Spinal cord (tissue), 4 donors: ENCODE results near the gene OTOS. TPM values are rescaled to one million over a fixed set of nuclear protein-coding genes. Genes with fewer than 3 reads are reported as not detected.

ENCODE experiments used
- polyA plus RNA-seq, 2 donors: library from polyadenylated mRNA; unstranded; fragments of 120-200 nt; gene quantifications; one replicate each; pipeline ENCODE4 v1.2.1, GENCODE V29; 2013; ENCODE audit not compliant: insufficient read length in 2 of 2
- total RNA-seq, 2 donors: library from RNA; depleted of rRNA in 1 of 2; stranded (reverse); fragments of 120-200 nt in 1 of 2; fragments of >200 nt in 1 of 2; gene quantifications; one replicate each; pipeline versions ENCODE4 v1.2.3 to v1.2.4, GENCODE V29; 2013 to 2014

Gene OTOS
- total and polyA plus RNA-seq, 4 donors: 0.39 to 0.55 TPM; not detected in 2

Other genes starting within 250 kb of the OTOS start
- gene NDUFA10, start 115.3 kb downstream of the OTOS start, total RNA-seq: 100 to 1,000 TPM; 139 to 151 TPM
- 100 to 1,000 TPM; 104 to 111 TPM for gene NDUFA10, start 115.3 kb downstream of the OTOS start, polyA plus RNA-seq
- not detected for gene OR6B2, start 110.2 kb downstream of the OTOS start, total RNA-seq
- gene OR6B2, start 110.2 kb downstream of the OTOS start, polyA plus RNA-seq: not detected
- under 1 TPM in 1 of 2 donors, not detected in 1; 0.40 TPM for gene OR6B3, start 87.1 kb downstream of the OTOS start, total RNA-seq
- gene OR6B3, start 87.1 kb downstream of the OTOS start, polyA plus RNA-seq: not detected
- gene COPS9, start 4.4 kb downstream of the OTOS start, total RNA-seq: 100 to 1,000 TPM in 1 of 2 donors, 10 to 100 TPM in 1; 90.3 to 219 TPM
- 100 to 1,000 TPM; 154 to 157 TPM for gene COPS9, start 4.4 kb downstream of the OTOS start, polyA plus RNA-seq